Measurements from ENCODE around the gene LHFPL4.
"Not testable (repeated sequence)": the region's sequence is repeated elsewhere in the genome, so short reads cannot be mapped to it uniquely, and the experiment has no call there.

Gene LHFPL4

GRCh38 chr3:9499455-9500107 is 54.0 kb downstream of the LHFPL4 start:
- TF ChIP-seq SP1 (IDR thresholded peaks at IDR 0.05), result no peak
- no peak for TF ChIP-seq HDGF (IDR thresholded peaks at IDR 0.05; ENCODE audit: borderline replicate concordance)
- TF ChIP-seq FOXK2 (IDR thresholded peaks at IDR 0.05), result no peak
- no peak for TF ChIP-seq LEF1 (IDR thresholded peaks at IDR 0.05; ENCODE audit: borderline replicate concordance)
- TF ChIP-seq NFRKB (IDR thresholded peaks at IDR 0.05), result no peak
- no peak for TF ChIP-seq FOXM1 (IDR thresholded peaks at IDR 0.05; ENCODE audit: borderline replicate concordance)
- no peak for TF ChIP-seq CTBP1 (IDR thresholded peaks at IDR 0.05; ENCODE audit: borderline replicate concordance)
- TF ChIP-seq ZNF384 (IDR thresholded peaks at IDR 0.05), result no peak
- TF ChIP-seq PKNOX1 (IDR thresholded peaks at IDR 0.05), result no peak
- no peak for TF ChIP-seq FOXA1 (IDR thresholded peaks at IDR 0.05)
- no peak for TF ChIP-seq SUZ12 (IDR thresholded peaks at IDR 0.05)
- no peak for TF ChIP-seq L3MBTL2 (conservative IDR thresholded peaks at IDR 0.05)
- TF ChIP-seq TARDBP (IDR thresholded peaks at IDR 0.05), result no peak
- no peak for TF ChIP-seq ARNT (IDR thresholded peaks at IDR 0.05)
- no peak for TF ChIP-seq ELF4 (IDR thresholded peaks at IDR 0.05)
- no peak for TF ChIP-seq BHLHE40 (IDR thresholded peaks at IDR 0.05; ENCODE audit: borderline replicate concordance)
- ChIA-PET CTCF (interaction anchor here (1.8 kb wide), 1 partner anchor 146 kb away, joined by 7 read pairs; no protein-coding TSS in a partner anchor), POLR2A (interaction anchor here (2.2 kb wide), 1 partner anchor 137 kb away, joined by 7 read pairs; the partner anchor contains the start of gene THUMPD3)
- DNase-seq (ENCODE audit: extremely low spot score), result no peak

- DNase-seq (ENCODE audit: extremely low spot score), result no peak
- ChIA-PET CTCF (interaction anchor here (1.1 kb wide), 1 partner anchor 145 kb away, joined by 4 read pairs; no protein-coding TSS in a partner anchor), POLR2A (interaction anchor here (1.1 kb wide), 1 partner anchor 102 kb away, joined by 3 read pairs; no protein-coding TSS in a partner anchor)
- no peak for TF ChIP-seq ZNF384 (IDR thresholded peaks at IDR 0.05)
- no peak for TF ChIP-seq FOXM1 (IDR thresholded peaks at IDR 0.05; ENCODE audit: borderline replicate concordance)
- no peak for TF ChIP-seq PKNOX1 (IDR thresholded peaks at IDR 0.05)
- TF ChIP-seq LEF1 (IDR thresholded peaks at IDR 0.05; ENCODE audit: borderline replicate concordance), result no peak
- TF ChIP-seq NFRKB (IDR thresholded peaks at IDR 0.05), result no peak
- no peak for TF ChIP-seq ARNT (IDR thresholded peaks at IDR 0.05)
- no peak for TF ChIP-seq FOXA1 (IDR thresholded peaks at IDR 0.05)
- TF ChIP-seq FOXK2 (IDR thresholded peaks at IDR 0.05), result no peak
- no peak for TF ChIP-seq L3MBTL2 (conservative IDR thresholded peaks at IDR 0.05)
- no peak for TF ChIP-seq SUZ12 (IDR thresholded peaks at IDR 0.05)
- TF ChIP-seq TARDBP (IDR thresholded peaks at IDR 0.05), result no peak
- no peak for TF ChIP-seq ELF4 (IDR thresholded peaks at IDR 0.05)
- TF ChIP-seq SP1 (IDR thresholded peaks at IDR 0.05), result no peak
- no peak for TF ChIP-seq BHLHE40 (IDR thresholded peaks at IDR 0.05; ENCODE audit: borderline replicate concordance)
These were observed 54.8 kb downstream of the LHFPL4 start for GRCh38 chr3:9498781-9499180.

- POLR2A ChIA-PET, result interaction anchor here (1.1 kb wide), 1 partner anchor 101 kb away, joined by 3 read pairs; no protein-coding TSS in a partner anchor
- no peak for DNase-seq (ENCODE audit: extremely low spot score)
- TF ChIP-seq ZNF384 (IDR thresholded peaks at IDR 0.05) (no peak), FOXM1 (IDR thresholded peaks at IDR 0.05; ENCODE audit: borderline replicate concordance) (no peak), FOXK2 (IDR thresholded peaks at IDR 0.05) (no peak), TARDBP (IDR thresholded peaks at IDR 0.05) (no peak), CTBP1 (IDR thresholded peaks at IDR 0.05; ENCODE audit: borderline replicate concordance) (no peak), FOXA1 (IDR thresholded peaks at IDR 0.05) (no peak), ELF4 (IDR thresholded peaks at IDR 0.05) (no peak), ARNT (IDR thresholded peaks at IDR 0.05) (no peak), L3MBTL2 (conservative IDR thresholded peaks at IDR 0.05) (no peak), LEF1 (IDR thresholded peaks at IDR 0.05; ENCODE audit: borderline replicate concordance) (no peak), NFRKB (IDR thresholded peaks at IDR 0.05) (no peak), PKNOX1 (IDR thresholded peaks at IDR 0.05) (no peak), BHLHE40 (IDR thresholded peaks at IDR 0.05; ENCODE audit: borderline replicate concordance) (no peak), SUZ12 (IDR thresholded peaks at IDR 0.05) (no peak), SP1 (IDR thresholded peaks at IDR 0.05) (no peak), HDGF (IDR thresholded peaks at IDR 0.05; ENCODE audit: borderline replicate concordance) (no peak)
- CTCF ChIA-PET, result interaction anchor here (0.6 to 1.1 kb wide), 2 partner anchors 145 to 222 kb away, joined by 4 to 6 read pairs; no protein-coding TSS in a partner anchor
These were observed 55.6 kb downstream of the LHFPL4 start for GRCh38 chr3:9497821-9498565.

GRCh38 chr3:9496893-9497292 is 56.7 kb downstream of the LHFPL4 start:
- TF ChIP-seq SUZ12 (IDR thresholded peaks at IDR 0.05) (no peak), FOXA1 (IDR thresholded peaks at IDR 0.05) (no peak), BHLHE40 (IDR thresholded peaks at IDR 0.05; ENCODE audit: borderline replicate concordance) (no peak), L3MBTL2 (conservative IDR thresholded peaks at IDR 0.05) (no peak), HDGF (IDR thresholded peaks at IDR 0.05; ENCODE audit: borderline replicate concordance) (no peak), FOXM1 (IDR thresholded peaks at IDR 0.05; ENCODE audit: borderline replicate concordance) (no peak), ELF4 (IDR thresholded peaks at IDR 0.05) (no peak), ZNF384 (IDR thresholded peaks at IDR 0.05) (no peak), FOXK2 (IDR thresholded peaks at IDR 0.05) (no peak), SP1 (IDR thresholded peaks at IDR 0.05) (no peak), NFRKB (IDR thresholded peaks at IDR 0.05) (no peak), LEF1 (IDR thresholded peaks at IDR 0.05; ENCODE audit: borderline replicate concordance) (no peak), CTBP1 (IDR thresholded peaks at IDR 0.05; ENCODE audit: borderline replicate concordance) (no peak), PKNOX1 (IDR thresholded peaks at IDR 0.05) (no peak), ARNT (IDR thresholded peaks at IDR 0.05) (no peak), TARDBP (IDR thresholded peaks at IDR 0.05) (no peak)
- ChIA-PET POLR2A (no interaction called here), CTCF (no interaction called here)
- no peak for DNase-seq (ENCODE audit: extremely low spot score)

GRCh38 chr3:9494036-9494435 is 59.6 kb downstream of the LHFPL4 start:
- POLR2A ChIA-PET, result interaction anchor here (2.2 kb wide), 1 partner anchor 131 kb away, joined by 9 read pairs; the partner anchor contains the start of gene THUMPD3

More at GRCh38 chr3:9494036-9494435, 59.6 kb downstream of the LHFPL4 start:
- CTCF ChIA-PET, result interaction anchor here (0.9 kb wide), 1 partner anchor 140 kb away, joined by 3 read pairs; no protein-coding TSS in a partner anchor
- DNase-seq (ENCODE audit: extremely low spot score), result not testable (repeated sequence)
